ENCODE data around the gene PDE10A.
"Not testable (repeated sequence)": the region's sequence is repeated elsewhere in the genome, so short reads cannot be mapped to it uniquely, and the experiment has no call there.

The PDE10A gene

GRCh38 chr6:165636402-165637048 lies 26.5 kb downstream of the PDE10A start:
- Mint-ChIP-seq H3K27ac (no peak overlapping the region), H3K36me3 (no peaks in the 10 kb centered on the region), H3K27me3 (peaks cover 4% of the 10 kb centered on the region), H3K4me1 (no peaks in the 10 kb centered on the region), H3K9me3 (peaks cover 1% of the 10 kb centered on the region), H3K4me3 (no peak overlapping the region)
- no peak for ATAC-seq (ENCODE audit: low read depth)
- DNase-seq (ENCODE audit: low spot score in 2 of 2) = no peak

- peaks cover 1% of the 10 kb centered on the region for H3K9me3 Mint-ChIP-seq
- no peaks in the 10 kb centered on the region for H3K36me3 Mint-ChIP-seq
- DNase-seq (ENCODE audit: low spot score in 2 of 2) (no peak), ATAC-seq (ENCODE audit: low read depth) (no peak)
- no peaks in the 10 kb centered on the region for H3K4me1 Mint-ChIP-seq
- peaks cover 4% of the 10 kb centered on the region for H3K27me3 Mint-ChIP-seq
- H3K4me3 Mint-ChIP-seq = no peak overlapping the region
- H3K27ac Mint-ChIP-seq = no peak overlapping the region
Measured at GRCh38 chr6:165635965-165636364, 27.1 kb downstream of the PDE10A start.

- Mint-ChIP-seq H3K27me3 (peaks cover 4% of the 10 kb centered on the region), H3K4me1 (no peaks in the 10 kb centered on the region), H3K36me3 (no peaks in the 10 kb centered on the region), H3K27ac (no peak overlapping the region), H3K9me3 (peaks cover 1% of the 10 kb centered on the region), H3K4me3 (no peak overlapping the region)
- ATAC-seq (ENCODE audit: low read depth) = no peak
- no peak for DNase-seq (ENCODE audit: low spot score in 2 of 2)
Measured at GRCh38 chr6:165634101-165634880, 28.8 kb downstream of the PDE10A start.

- peaks cover 1% of the 10 kb centered on the region for H3K27me3 Mint-ChIP-seq
- ATAC-seq (ENCODE audit: low read depth) (no peak), DNase-seq (ENCODE audit: low spot score in 2 of 2) (no peak)
- no peaks in the 10 kb centered on the region for H3K36me3 Mint-ChIP-seq
- H3K27ac Mint-ChIP-seq = no peak overlapping the region
- no peak overlapping the region for H3K4me3 Mint-ChIP-seq
- no peaks in the 10 kb centered on the region for H3K4me1 Mint-ChIP-seq
- H3K9me3 Mint-ChIP-seq = no peaks in the 10 kb centered on the region
Measured at GRCh38 chr6:165632194-165632593, 30.8 kb downstream of the PDE10A start.

- no peak for ATAC-seq (ENCODE audit: low read depth)
- Mint-ChIP-seq H3K36me3 (no peaks in the 10 kb centered on the region), H3K27me3 (peaks cover 1% of the 10 kb centered on the region), H3K4me1 (no peaks in the 10 kb centered on the region), H3K4me3 (no peak overlapping the region), H3K9me3 (no peaks in the 10 kb centered on the region), H3K27ac (no peak overlapping the region)
- DNase-seq (ENCODE audit: low spot score in 2 of 2) = no peak
Measured at GRCh38 chr6:165630544-165630953, 32.5 kb downstream of the PDE10A start.

GRCh38 chr6:165628955-165629354 lies 34.1 kb downstream of the PDE10A start:
- Mint-ChIP-seq H3K36me3 (no peaks in the 10 kb centered on the region), H3K27me3 (peaks cover 3% of the 10 kb centered on the region), H3K4me3 (no peak overlapping the region), H3K4me1 (no peaks in the 10 kb centered on the region), H3K9me3 (no peaks in the 10 kb centered on the region), H3K27ac (no peak overlapping the region)
- DNase-seq (ENCODE audit: low spot score in 2 of 2) (no peak), ATAC-seq (ENCODE audit: low read depth) (no peak)

- Mint-ChIP-seq H3K27me3 (peaks cover 4% of the 10 kb centered on the region), H3K36me3 (no peaks in the 10 kb centered on the region), H3K4me1 (no peaks in the 10 kb centered on the region), H3K9me3 (no peaks in the 10 kb centered on the region), H3K4me3 (no peak overlapping the region), H3K27ac (no peak overlapping the region)
- ATAC-seq (ENCODE audit: low read depth) = no peak
- no peak for DNase-seq (ENCODE audit: low spot score in 2 of 2)
Measured at GRCh38 chr6:165627366-165627765, 35.7 kb downstream of the PDE10A start.

GRCh38 chr6:165626711-165627110 lies 36.3 kb downstream of the PDE10A start:
- H3K36me3 Mint-ChIP-seq = no peaks in the 10 kb centered on the region
- DNase-seq (ENCODE audit: low spot score in 2 of 2) = no peak
- no peaks in the 10 kb centered on the region for H3K9me3 Mint-ChIP-seq
- no peaks in the 10 kb centered on the region for H3K4me1 Mint-ChIP-seq
- ATAC-seq (ENCODE audit: low read depth) = no peak
- no peak overlapping the region for H3K27ac Mint-ChIP-seq
- H3K4me3 Mint-ChIP-seq = no peak overlapping the region
- peaks cover 4% of the 10 kb centered on the region for H3K27me3 Mint-ChIP-seq

GRCh38 chr6:165624871-165625639 lies 38.0 kb downstream of the PDE10A start:
- ATAC-seq (ENCODE audit: low read depth) (no peak), DNase-seq (ENCODE audit: low spot score in 2 of 2) (no peak)
- H3K4me3 Mint-ChIP-seq = no peak overlapping the region
- no peaks in the 10 kb centered on the region for H3K9me3 Mint-ChIP-seq
- peaks cover 4% of the 10 kb centered on the region for H3K27me3 Mint-ChIP-seq
- no peak overlapping the region for H3K27ac Mint-ChIP-seq
- no peaks in the 10 kb centered on the region for H3K36me3 Mint-ChIP-seq
- H3K4me1 Mint-ChIP-seq = no peaks in the 10 kb centered on the region

- peaks cover 1% of the 10 kb centered on the region for H3K9me3 Mint-ChIP-seq
- H3K36me3 Mint-ChIP-seq = no peaks in the 10 kb centered on the region
- H3K27me3 Mint-ChIP-seq = peaks cover 4% of the 10 kb centered on the region
- H3K27ac Mint-ChIP-seq = no peak overlapping the region
- no peak for DNase-seq (ENCODE audit: low spot score in 2 of 2)
- no peak for ATAC-seq (ENCODE audit: low read depth)
- no peaks in the 10 kb centered on the region for H3K4me1 Mint-ChIP-seq
- no peak overlapping the region for H3K4me3 Mint-ChIP-seq
Measured at GRCh38 chr6:165621940-165622339, 41.1 kb downstream of the PDE10A start.

GRCh38 chr6:165618891-165619290 lies 44.1 kb downstream of the PDE10A start:
- ATAC-seq (ENCODE audit: low read depth); H3K4me3 Mint-ChIP-seq; DNase-seq (ENCODE audit: low spot score in 2 of 2); H3K27ac Mint-ChIP-seq; H3K4me1 Mint-ChIP-seq; H3K36me3 Mint-ChIP-seq; H3K27me3 Mint-ChIP-seq; H3K9me3 Mint-ChIP-seq: not testable (repeated sequence)

GRCh38 chr6:165618241-165618640 lies 44.8 kb downstream of the PDE10A start:
- ATAC-seq (ENCODE audit: low read depth) (no peak), DNase-seq (ENCODE audit: low spot score in 2 of 2) (no peak)
- Mint-ChIP-seq H3K36me3 (no peaks in the 10 kb centered on the region), H3K9me3 (peaks cover 1% of the 10 kb centered on the region), H3K4me3 (no peak overlapping the region), H3K27ac (no peak overlapping the region), H3K27me3 (no peaks in the 10 kb centered on the region), H3K4me1 (no peaks in the 10 kb centered on the region)

- no peaks in the 10 kb centered on the region for H3K36me3 Mint-ChIP-seq
Measured at GRCh38 chr6:165617528-165617927, 45.5 kb downstream of the PDE10A start.

GRCh38 chr6:165616116-165616515 lies 46.9 kb downstream of the PDE10A start:
- no peaks in the 10 kb centered on the region for H3K36me3 Mint-ChIP-seq
- H3K4me3 Mint-ChIP-seq = no peak overlapping the region

More at GRCh38 chr6:165617528-165617927, 45.5 kb downstream of the PDE10A start:
- DNase-seq (ENCODE audit: low spot score in 2 of 2) (no peak), ATAC-seq (ENCODE audit: low read depth) (no peak)
- Mint-ChIP-seq H3K4me1 (no peaks in the 10 kb centered on the region), H3K9me3 (peaks cover 2% of the 10 kb centered on the region), H3K27ac (no peak overlapping the region), H3K4me3 (no peak overlapping the region), H3K27me3 (no peaks in the 10 kb centered on the region)

More at GRCh38 chr6:165616116-165616515, 46.9 kb downstream of the PDE10A start:
- Mint-ChIP-seq H3K27me3 (no peaks in the 10 kb centered on the region), H3K4me1 (no peaks in the 10 kb centered on the region), H3K27ac (no peak overlapping the region), H3K9me3 (peaks cover 2% of the 10 kb centered on the region)
- ATAC-seq (ENCODE audit: low read depth) (no peak), DNase-seq (ENCODE audit: low spot score in 2 of 2) (no peak)

Data from memory B cell (primary cell).